Endothelial cell (in vitro differentiated cells): ENCODE data around the gene CD47. TPM values are rescaled to one million over a fixed set of nuclear protein-coding genes. Genes with fewer than 3 reads are reported as not detected.

Source experiments
- DNase-seq: peaks from one replicate; pipeline ENCODE4 v3.0.0; 2021; ENCODE audit warnings: low spot score
- H3K27ac Mint-ChIP-seq: one replicate; pipeline ENCODE4 v1.8.0; 2021; ENCODE audit warnings: mixed read lengths, inconsistent platforms; ENCODE audit not compliant: unreplicated experiment
- H3K27me3 Mint-ChIP-seq: one replicate; pipeline ENCODE4 v1.8.0; 2021; ENCODE audit warnings: mild to moderate bottlenecking, moderate library complexity, mixed read lengths, inconsistent platforms; ENCODE audit not compliant: unreplicated experiment
- H3K36me3 Mint-ChIP-seq: one replicate; pipeline ENCODE4 v1.8.0; 2021; ENCODE audit warnings: mild to moderate bottlenecking, low read depth, mixed read lengths, inconsistent platforms; ENCODE audit not compliant: unreplicated experiment
- H3K4me1 Mint-ChIP-seq: one replicate; pipeline ENCODE4 v1.8.0; 2021; ENCODE audit warnings: mild to moderate bottlenecking, mixed read lengths, inconsistent platforms; ENCODE audit not compliant: unreplicated experiment
- H3K4me3 Mint-ChIP-seq: one replicate; pipeline ENCODE4 v1.8.0; 2021; ENCODE audit warnings: mild to moderate bottlenecking, mixed read lengths, inconsistent platforms; ENCODE audit not compliant: unreplicated experiment
- H3K9me3 Mint-ChIP-seq: one replicate; pipeline ENCODE4 v1.8.0; 2021; ENCODE audit warnings: mixed read lengths, inconsistent platforms; ENCODE audit not compliant: unreplicated experiment
- total RNA-seq: library from RNA; stranded (reverse); fragmentation: NEBNext Ultra II Directional; extraction: Animal tissue kit (Norgen Biotek cat#: 25700); gene quantifications from one replicate; pipeline ENCODE4 v1.2.1, GENCODE V29; 2021; ENCODE audit not compliant: unreplicated experiment
- TF ChIP-seq, protein P1 (sequence below): fragments of 200-600 bp; sonication (generic); IDR thresholded peaks from one replicate; pipeline ENCODE4 v1.5.0; 2021; ENCODE audit warnings: antibody characterized with exemption; ENCODE audit not compliant: unreplicated experiment

The CD47 gene
- total RNA-seq, 1 donor from 2014 or later: 89.6 TPM

DNA sequence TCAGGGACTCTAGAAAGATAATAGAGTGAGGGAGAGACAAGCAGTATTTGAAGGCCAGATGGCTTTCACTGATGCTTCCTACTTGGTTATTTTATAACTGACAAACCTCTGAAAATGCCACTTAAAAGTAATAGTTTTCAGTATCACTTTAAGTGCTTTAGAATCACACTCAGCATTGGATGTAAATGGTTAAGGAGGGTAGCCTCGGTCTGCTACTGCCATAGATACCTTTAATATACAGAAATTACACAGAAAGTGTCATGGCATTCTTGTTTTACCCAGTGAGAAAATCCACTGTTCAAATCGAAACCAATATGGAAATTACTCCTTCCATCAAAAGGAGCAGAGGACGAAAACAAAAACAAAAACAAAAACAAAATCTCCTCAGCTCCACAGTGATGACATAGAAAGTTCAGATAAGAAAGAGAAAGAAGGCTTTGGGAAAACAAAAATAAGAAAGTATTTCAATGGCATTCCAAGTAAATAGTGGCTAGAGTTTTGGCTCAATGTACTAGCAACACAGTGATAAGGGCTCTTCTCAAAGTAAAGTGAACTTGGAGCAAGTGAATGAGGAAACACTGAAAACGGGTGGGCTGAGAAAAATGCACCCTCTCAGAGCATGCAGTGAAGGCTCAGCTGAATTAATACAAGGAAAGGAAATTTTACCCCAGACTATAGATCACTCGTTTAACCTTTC, 43.2 kb upstream of the CD47 start:
- Mint-ChIP-seq H3K4me3 (no peak overlapping the region), H3K4me1 (peaks cover 18% of the 10 kb centered on the region), H3K27ac (no peak overlapping the region), H3K36me3 (no peaks in the 10 kb centered on the region), H3K9me3 (no peaks in the 10 kb centered on the region), H3K27me3 (no peaks in the 10 kb centered on the region)
- TF ChIP-seq, protein P1, sequence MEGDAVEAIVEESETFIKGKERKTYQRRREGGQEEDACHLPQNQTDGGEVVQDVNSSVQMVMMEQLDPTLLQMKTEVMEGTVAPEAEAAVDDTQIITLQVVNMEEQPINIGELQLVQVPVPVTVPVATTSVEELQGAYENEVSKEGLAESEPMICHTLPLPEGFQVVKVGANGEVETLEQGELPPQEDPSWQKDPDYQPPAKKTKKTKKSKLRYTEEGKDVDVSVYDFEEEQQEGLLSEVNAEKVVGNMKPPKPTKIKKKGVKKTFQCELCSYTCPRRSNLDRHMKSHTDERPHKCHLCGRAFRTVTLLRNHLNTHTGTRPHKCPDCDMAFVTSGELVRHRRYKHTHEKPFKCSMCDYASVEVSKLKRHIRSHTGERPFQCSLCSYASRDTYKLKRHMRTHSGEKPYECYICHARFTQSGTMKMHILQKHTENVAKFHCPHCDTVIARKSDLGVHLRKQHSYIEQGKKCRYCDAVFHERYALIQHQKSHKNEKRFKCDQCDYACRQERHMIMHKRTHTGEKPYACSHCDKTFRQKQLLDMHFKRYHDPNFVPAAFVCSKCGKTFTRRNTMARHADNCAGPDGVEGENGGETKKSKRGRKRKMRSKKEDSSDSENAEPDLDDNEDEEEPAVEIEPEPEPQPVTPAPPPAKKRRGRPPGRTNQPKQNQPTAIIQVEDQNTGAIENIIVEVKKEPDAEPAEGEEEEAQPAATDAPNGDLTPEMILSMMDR: no peak
- no peak for DNase-seq

DNA sequence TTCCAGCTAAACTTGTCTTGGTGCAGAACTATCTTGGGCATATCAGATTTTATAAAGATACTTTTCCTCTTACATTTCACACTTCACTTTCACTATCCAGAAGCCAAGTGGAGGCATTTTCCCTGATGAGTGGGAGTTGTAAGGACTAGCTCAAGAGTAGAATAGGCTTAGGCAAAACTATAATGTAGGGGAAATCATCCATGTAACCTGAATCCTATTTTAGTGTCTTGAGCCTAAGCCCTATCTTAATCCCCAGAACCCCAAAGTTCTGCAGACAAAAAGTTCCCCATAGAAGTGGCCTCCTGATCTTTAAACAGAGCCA, 42.2 kb upstream of the CD47 start:
- TF ChIP-seq, protein P1: no peak
- no peaks in the 10 kb centered on the region for H3K9me3 Mint-ChIP-seq
- no peak overlapping the region for H3K27ac Mint-ChIP-seq
- peaks cover 27% of the 10 kb centered on the region for H3K4me1 Mint-ChIP-seq
- H3K4me3 Mint-ChIP-seq: no peak overlapping the region
- DNase-seq: no peak
- no peaks in the 10 kb centered on the region for H3K36me3 Mint-ChIP-seq
- H3K27me3 Mint-ChIP-seq: no peaks in the 10 kb centered on the region

DNA sequence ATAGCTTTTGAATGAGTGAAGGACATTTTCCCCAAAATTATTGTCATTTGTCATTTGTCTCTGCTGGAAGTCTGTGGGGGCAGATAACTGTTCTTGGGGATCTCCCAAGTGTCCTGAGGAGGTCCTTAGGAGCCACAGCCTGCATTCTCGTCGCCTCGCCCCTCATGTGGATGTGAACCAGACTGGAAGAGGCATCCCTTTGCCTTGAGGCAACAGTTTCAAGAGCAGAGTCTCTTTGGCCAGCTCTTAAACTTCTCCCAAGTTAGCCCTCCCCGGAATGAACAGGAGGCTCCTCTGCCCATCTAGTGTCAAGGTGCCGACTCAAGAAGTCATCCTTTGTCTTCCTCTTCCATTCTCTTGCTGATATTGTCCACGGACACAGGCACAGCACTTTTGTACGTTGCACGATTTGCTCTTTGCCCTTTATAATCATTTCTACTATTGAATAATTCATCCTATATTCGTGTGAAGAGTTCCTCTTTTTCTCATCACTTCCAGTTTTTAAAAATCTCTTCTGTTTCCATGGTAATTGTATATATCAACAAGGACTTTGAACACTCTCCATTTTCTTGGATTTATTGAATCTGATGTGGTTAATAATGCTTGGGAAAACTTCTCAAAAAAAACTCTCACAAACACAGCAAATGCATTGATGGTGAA, 40.8 kb upstream of the CD47 start:
- H3K36me3 Mint-ChIP-seq: no peaks in the 10 kb centered on the region
- no peak for DNase-seq
- TF ChIP-seq, protein P1: no peak
- no peaks in the 10 kb centered on the region for H3K9me3 Mint-ChIP-seq
- H3K4me1 Mint-ChIP-seq: peaks cover 34% of the 10 kb centered on the region
- H3K4me3 Mint-ChIP-seq: no peak overlapping the region
- H3K27ac Mint-ChIP-seq: no peak overlapping the region
- H3K27me3 Mint-ChIP-seq: no peaks in the 10 kb centered on the region

DNA sequence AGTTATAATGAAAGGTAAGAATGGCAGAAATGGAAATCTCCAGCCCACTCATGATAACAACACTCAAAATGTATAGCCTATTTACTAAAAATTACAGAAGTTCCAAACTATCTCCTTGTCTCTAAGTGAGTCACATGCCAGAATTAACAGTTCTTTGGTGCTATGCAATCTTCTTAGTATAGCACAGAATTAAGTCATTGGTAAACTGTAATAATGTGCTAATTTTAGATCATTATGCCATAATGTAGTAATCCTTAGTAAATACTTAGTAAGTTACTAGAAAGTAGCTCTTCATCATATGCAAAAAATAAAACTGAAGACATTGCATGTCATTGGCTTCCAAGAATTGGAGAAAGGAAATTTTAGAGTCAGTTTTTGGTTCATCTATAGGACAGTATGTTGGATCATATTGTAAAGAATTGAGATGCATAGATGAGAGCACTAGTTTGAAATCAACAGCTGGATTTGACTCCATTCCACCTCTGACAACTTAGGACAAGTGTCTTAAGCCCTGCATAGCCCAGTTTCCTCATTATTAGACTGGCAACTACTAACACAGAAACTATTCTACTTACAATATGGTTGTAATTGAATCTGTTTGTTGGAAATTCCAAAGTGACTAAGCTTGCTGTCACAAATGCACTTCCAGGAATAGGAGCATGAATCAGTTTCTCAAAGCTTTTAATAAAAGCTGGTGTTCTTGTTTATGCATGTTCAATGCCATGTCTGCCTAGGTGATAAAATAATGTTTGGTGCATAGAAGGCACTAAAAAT, 40.1 kb upstream of the CD47 start:
- Mint-ChIP-seq H3K27ac (no peak overlapping the region), H3K4me3 (no peak overlapping the region), H3K4me1 (peaks cover 40% of the 10 kb centered on the region), H3K27me3 (peaks cover 2% of the 10 kb centered on the region), H3K36me3 (no peaks in the 10 kb centered on the region), H3K9me3 (no peaks in the 10 kb centered on the region)
- TF ChIP-seq, protein P1: no peak
- DNase-seq: no peak

DNA sequence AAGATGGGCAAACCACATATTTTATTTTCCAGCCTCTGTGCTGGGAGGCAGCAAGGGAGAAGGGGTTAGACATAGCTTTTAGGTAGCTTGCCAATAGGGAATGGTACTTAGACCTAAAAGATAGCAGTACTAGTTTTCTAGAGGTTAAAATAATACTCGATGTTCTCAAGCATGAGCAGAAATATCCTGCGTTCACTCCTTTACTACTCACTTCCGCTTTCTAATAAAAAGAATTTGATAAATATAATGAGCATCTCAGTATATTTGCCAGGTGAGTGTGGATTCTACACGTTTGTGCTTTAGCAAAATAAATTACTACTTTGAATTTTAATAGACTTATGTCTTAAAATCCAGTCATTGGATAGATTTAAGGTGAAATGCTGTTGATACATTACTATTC, 39.4 kb upstream of the CD47 start:
- DNase-seq: no peak
- TF ChIP-seq, protein P1: no peak
- Mint-ChIP-seq H3K9me3 (no peaks in the 10 kb centered on the region), H3K27ac (no peak overlapping the region), H3K4me1 (peaks cover 47% of the 10 kb centered on the region), H3K36me3 (no peaks in the 10 kb centered on the region), H3K27me3 (peaks cover 3% of the 10 kb centered on the region), H3K4me3 (no peak overlapping the region)
